ENCODE data around the gene KCNQ1OT1.

KCNQ1OT1 gene

GRCh38 chr11:2588809-2589537, 110.8 kb downstream of the KCNQ1OT1 start:
- H3K4me3 ChIP-seq (ENCODE audit: low read depth, low read length), result no peak overlapping the region
- DNase-seq (ENCODE audit: low read depth), result no peak
- no peak for TF ChIP-seq CTCF (conservative IDR thresholded peaks at IDR 0.05; ENCODE audit: low read depth, low read length)

GRCh38 chr11:2587976-2588748, 111.6 kb downstream of the KCNQ1OT1 start:
- DNase-seq (ENCODE audit: low read depth), result no peak
- TF ChIP-seq CTCF (conservative IDR thresholded peaks at IDR 0.05; ENCODE audit: low read depth, low read length), result no peak
- H3K4me3 ChIP-seq (ENCODE audit: low read depth, low read length), result no peak overlapping the region

GRCh38 chr11:2587132-2587930, 112.5 kb downstream of the KCNQ1OT1 start:
- DNase-seq (ENCODE audit: low read depth), result no peak
- no peak overlapping the region for H3K4me3 ChIP-seq (ENCODE audit: low read depth, low read length)
- no peak for TF ChIP-seq CTCF (conservative IDR thresholded peaks at IDR 0.05; ENCODE audit: low read depth, low read length)

GRCh38 chr11:2586793-2587131, 113.0 kb downstream of the KCNQ1OT1 start:
- DNase-seq (ENCODE audit: low read depth), result no peak
- no peak overlapping the region for H3K4me3 ChIP-seq (ENCODE audit: low read depth, low read length)
- TF ChIP-seq CTCF (conservative IDR thresholded peaks at IDR 0.05; ENCODE audit: low read depth, low read length), result no peak

GRCh38 chr11:2586087-2586792, 113.6 kb downstream of the KCNQ1OT1 start:
- no peak for TF ChIP-seq CTCF (conservative IDR thresholded peaks at IDR 0.05; ENCODE audit: low read depth, low read length)
- DNase-seq (ENCODE audit: low read depth), result no peak
- no peak overlapping the region for H3K4me3 ChIP-seq (ENCODE audit: low read depth, low read length)

GRCh38 chr11:2585566-2586086, 114.2 kb downstream of the KCNQ1OT1 start:
- TF ChIP-seq CTCF (conservative IDR thresholded peaks at IDR 0.05; ENCODE audit: low read depth, low read length), result no peak
- no peak for DNase-seq (ENCODE audit: low read depth)
- H3K4me3 ChIP-seq (ENCODE audit: low read depth, low read length), result no peak overlapping the region
